GM18861 (cell line): ENCODE measurements around the gene PPM1N.

Experiments
- ATAC-seq: cut with Tn5 transposase; IDR thresholded peaks from one replicate; pipeline ENCODE4 v1.9.1; 2021; ENCODE audit not compliant: unreplicated experiment

Gene PPM1N

GRCh38 chr19:45498411-45499195 is at the start of gene PPM1N:
Gene PPM1N (plus strand): TSS chr19:45498443. CDS start chr19:45498473, 30 bp downstream.
- no peak for ATAC-seq

- no peak for ATAC-seq
These were observed 49.4 kb upstream of the PPM1N start for GRCh38 chr19:45448887-45449299.

- no peak for ATAC-seq
These were observed 48.3 kb upstream of the PPM1N start for GRCh38 chr19:45450012-45450333.

- peak; percentile 6 for ATAC-seq
These were observed 47.0 kb upstream of the PPM1N start for GRCh38 chr19:45451131-45451849.

GRCh38 chr19:45451850-45452387 is 46.3 kb upstream of the PPM1N start:
- no peak for ATAC-seq

- ATAC-seq: peak; percentile 39
These were observed 42.3 kb upstream of the PPM1N start for GRCh38 chr19:45455707-45456499.

GRCh38 chr19:45456500-45456815 is 41.8 kb upstream of the PPM1N start:
- ATAC-seq: no peak

- ATAC-seq: no peak
These were observed 40.5 kb upstream of the PPM1N start for GRCh38 chr19:45457776-45458175.

GRCh38 chr19:45460807-45461347 is 37.4 kb upstream of the PPM1N start:
- ATAC-seq: no peak

- ATAC-seq: no peak
These were observed 36.1 kb upstream of the PPM1N start for GRCh38 chr19:45462174-45462573.

GRCh38 chr19:45463241-45463640 is 35.0 kb upstream of the PPM1N start:
- no peak for ATAC-seq

GRCh38 chr19:45464274-45464673 is 34.0 kb upstream of the PPM1N start:
- no peak for ATAC-seq

GRCh38 chr19:45464852-45465441 is 33.3 kb upstream of the PPM1N start:
- ATAC-seq: no peak

GRCh38 chr19:45467115-45467455 is 31.2 kb upstream of the PPM1N start:
- no peak for ATAC-seq

GRCh38 chr19:45467456-45468158 is 30.6 kb upstream of the PPM1N start, which contains the start of gene FOSB:
Gene FOSB (plus strand): TSS chr19:45467996. CDS start chr19:45468587, 591 bp downstream.
- peak; percentile 32 for ATAC-seq

GRCh38 chr19:45468159-45468651 is 30.0 kb upstream of the PPM1N start:
- ATAC-seq: no peak

GRCh38 chr19:45468803-45469131 is 29.5 kb upstream of the PPM1N start:
- peak; percentile 20 for ATAC-seq

- peak; percentile 54 for ATAC-seq
These were observed 28.9 kb upstream of the PPM1N start for GRCh38 chr19:45469132-45469944.
